ENCODE results near the gene TAS1R3.
"Not testable (repeated sequence)": the region's sequence is repeated elsewhere in the genome, so short reads cannot be mapped to it uniquely, and the experiment has no call there.

The TAS1R3 gene

DNA sequence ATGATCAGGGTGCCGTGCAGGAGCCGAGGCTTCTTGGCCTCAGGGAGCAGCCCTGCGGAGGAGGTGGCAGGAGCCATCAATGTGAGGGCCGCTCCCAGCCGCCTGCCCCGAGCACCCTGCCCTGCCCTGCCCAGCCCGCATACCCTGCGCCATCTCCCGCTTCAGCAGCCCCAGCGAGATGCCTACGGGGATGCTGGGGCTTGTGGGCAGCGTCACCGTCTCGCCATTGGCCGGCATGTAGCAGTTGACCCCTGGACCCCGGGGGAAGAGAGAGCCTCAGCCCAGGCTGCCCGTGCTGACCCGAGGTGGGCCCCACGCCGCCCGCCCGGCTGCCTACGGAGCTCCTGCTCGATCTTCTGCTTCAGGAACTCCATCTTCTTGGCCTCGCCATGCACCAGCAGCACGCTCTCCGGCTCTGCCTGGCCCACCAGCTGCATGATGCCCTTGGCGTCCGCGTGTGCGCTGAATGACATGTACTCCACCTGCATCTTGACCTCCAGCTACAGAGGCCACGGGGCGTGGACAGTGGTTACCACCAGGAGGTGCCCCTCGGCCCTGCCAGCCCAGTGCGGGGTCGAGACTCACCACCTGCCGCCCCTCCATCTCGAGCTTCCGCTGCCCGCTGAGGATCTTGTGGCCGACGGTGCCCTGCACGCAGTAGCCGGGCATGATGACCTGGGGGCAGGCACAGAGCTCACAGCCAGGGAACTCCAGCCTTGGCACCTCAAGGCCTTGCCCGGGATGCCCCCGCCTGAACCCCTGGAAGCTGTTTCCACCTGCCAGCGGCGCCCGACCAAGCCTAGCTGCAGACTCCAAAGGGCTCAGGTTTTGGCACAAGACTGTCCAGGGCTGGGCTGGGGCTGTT lies 18.4 kb upstream of the TAS1R3 start:
- no peaks in the 10 kb centered on the region for H3K9me3 ChIP-seq (ENCODE audit: control insufficient read depth, insufficient read depth, low read depth, low read length)
- H3K4me3 ChIP-seq (ENCODE audit: low read depth, low read length), result no peak overlapping the region
- peaks cover 25% of the 10 kb centered on the region for H3K4me1 ChIP-seq (ENCODE audit: control insufficient read depth, insufficient read depth, low read length)
- H3K27me3 ChIP-seq (ENCODE audit: control insufficient read depth, insufficient read depth, low read length), result no peaks in the 10 kb centered on the region
- no peak overlapping the region for H3K27ac ChIP-seq (ENCODE audit: low read depth, low read length)
- H3K36me3 ChIP-seq (ENCODE audit: control insufficient read depth, insufficient read depth, low read length), result peaks cover 60% of the 10 kb centered on the region
- H3K9ac ChIP-seq (ENCODE audit: low read length), result no peak overlapping the region

DNA sequence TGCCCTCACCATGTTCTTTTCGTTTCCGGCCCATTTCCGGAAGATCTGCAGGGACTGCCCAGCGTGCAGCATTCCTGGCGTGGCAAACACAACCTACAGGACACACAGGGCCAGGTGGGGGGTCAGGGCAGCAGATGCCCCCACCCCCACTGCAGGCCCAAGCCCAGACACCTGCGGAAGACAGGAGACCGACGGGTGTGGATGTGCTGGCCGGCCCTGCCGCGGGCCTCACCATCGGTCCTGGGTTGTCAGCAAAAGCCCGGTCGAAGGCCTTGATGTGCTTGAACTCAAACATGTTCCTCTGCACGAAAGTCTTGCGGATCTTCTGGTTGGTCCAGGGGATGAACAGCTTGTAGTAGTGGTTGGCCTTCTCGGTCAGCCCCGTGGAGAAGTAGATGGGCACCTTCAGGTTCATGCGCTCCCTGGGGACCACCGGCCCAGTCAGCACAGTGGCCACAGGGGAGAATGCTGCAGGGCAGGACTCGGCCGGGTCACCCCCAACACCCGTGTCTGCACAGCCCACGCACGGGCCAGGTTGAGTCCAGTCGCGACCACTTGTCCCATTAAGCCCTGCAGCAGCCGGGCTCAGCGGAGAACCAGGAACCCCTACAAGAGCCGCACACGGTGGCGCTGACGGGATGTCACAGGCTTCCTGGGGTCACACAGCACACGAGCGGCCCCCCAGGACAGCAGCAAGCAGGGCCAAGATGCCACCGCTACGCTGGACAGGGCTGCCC lies 17.4 kb upstream of the TAS1R3 start:
- Histone ChIP-seq H3K9ac (ENCODE audit: low read length) (no peak overlapping the region), H3K27me3 (ENCODE audit: control insufficient read depth, insufficient read depth, low read length) (no peaks in the 10 kb centered on the region), H3K4me3 (ENCODE audit: low read depth, low read length) (no peak overlapping the region), H3K9me3 (ENCODE audit: control insufficient read depth, insufficient read depth, low read depth, low read length) (no peaks in the 10 kb centered on the region), H3K27ac (ENCODE audit: low read depth, low read length) (no peak overlapping the region), H3K36me3 (ENCODE audit: control insufficient read depth, insufficient read depth, low read length) (peaks cover 67% of the 10 kb centered on the region), H3K4me1 (ENCODE audit: control insufficient read depth, insufficient read depth, low read length) (peaks cover 31% of the 10 kb centered on the region)

DNA sequence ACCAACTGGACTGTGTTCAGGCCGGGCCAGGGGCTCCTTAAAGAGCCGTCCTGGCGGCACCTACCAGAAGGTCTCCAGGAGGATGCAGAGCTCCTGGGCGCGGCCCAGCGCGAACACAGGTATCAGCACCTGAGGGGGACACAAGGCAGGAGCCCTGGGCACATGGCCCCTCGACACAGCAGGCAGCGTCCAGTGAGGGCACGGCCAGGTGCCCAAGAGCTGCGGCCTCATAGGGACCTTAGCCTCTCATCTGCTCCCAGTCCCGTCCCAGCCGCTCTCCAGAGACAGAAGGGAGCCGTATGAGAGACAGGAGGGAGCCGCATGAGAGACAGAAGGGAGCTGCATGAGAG lies 16.9 kb upstream of the TAS1R3 start:
- Histone ChIP-seq H3K4me3 (ENCODE audit: low read depth, low read length) (no peak overlapping the region), H3K36me3 (ENCODE audit: control insufficient read depth, insufficient read depth, low read length) (peaks cover 73% of the 10 kb centered on the region), H3K27me3 (ENCODE audit: control insufficient read depth, insufficient read depth, low read length) (no peaks in the 10 kb centered on the region), H3K9ac (ENCODE audit: low read length) (no peak overlapping the region), H3K9me3 (ENCODE audit: control insufficient read depth, insufficient read depth, low read depth, low read length) (no peaks in the 10 kb centered on the region), H3K4me1 (ENCODE audit: control insufficient read depth, insufficient read depth, low read length) (peaks cover 31% of the 10 kb centered on the region), H3K27ac (ENCODE audit: low read depth, low read length) (no peak overlapping the region)

DNA sequence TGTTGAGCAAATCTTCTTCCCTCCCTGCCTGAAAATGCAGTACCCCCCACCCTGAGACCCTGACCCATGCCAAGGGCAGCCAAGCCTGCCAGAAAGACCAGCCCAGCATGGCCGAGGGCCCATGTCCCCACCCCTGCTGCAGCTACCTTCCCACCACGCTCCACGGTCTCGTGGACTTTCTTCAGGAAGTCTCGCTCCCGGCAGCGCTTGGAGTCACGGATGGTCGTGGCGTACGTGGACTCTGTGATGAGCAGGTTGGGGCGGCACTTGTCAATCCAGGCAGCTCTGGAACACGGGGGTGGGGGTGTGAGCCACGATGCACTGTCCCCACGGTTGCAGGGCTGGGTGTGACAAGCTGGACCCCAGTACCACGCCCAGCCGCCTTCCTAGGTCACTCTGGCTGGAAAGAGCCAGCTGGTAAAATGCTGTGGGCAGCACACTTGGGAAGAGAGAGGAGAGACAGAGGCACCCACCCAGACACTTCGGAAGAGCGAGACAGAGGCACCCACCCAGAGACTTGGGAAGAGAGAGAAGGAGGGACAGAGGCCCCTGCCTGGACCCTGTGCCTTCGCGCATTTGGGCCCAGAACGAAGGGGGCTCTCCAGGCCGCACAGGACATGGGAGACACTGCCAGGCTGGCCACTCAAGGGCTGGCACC lies 16.3 kb upstream of the TAS1R3 start:
- Histone ChIP-seq H3K27ac (ENCODE audit: low read depth, low read length) (0 out of 2 replicates have a peak overlapping the region, but pooled peaks have one; percentile 27), H3K36me3 (ENCODE audit: control insufficient read depth, insufficient read depth, low read length) (peaks cover 78% of the 10 kb centered on the region), H3K9me3 (ENCODE audit: control insufficient read depth, insufficient read depth, low read depth, low read length) (no peaks in the 10 kb centered on the region), H3K4me1 (ENCODE audit: control insufficient read depth, insufficient read depth, low read length) (peaks cover 25% of the 10 kb centered on the region), H3K4me3 (ENCODE audit: low read depth, low read length) (no peak overlapping the region), H3K27me3 (ENCODE audit: control insufficient read depth, insufficient read depth, low read length) (no peaks in the 10 kb centered on the region), H3K9ac (ENCODE audit: low read length) (peak overlapping the region; percentile 50)

DNA sequence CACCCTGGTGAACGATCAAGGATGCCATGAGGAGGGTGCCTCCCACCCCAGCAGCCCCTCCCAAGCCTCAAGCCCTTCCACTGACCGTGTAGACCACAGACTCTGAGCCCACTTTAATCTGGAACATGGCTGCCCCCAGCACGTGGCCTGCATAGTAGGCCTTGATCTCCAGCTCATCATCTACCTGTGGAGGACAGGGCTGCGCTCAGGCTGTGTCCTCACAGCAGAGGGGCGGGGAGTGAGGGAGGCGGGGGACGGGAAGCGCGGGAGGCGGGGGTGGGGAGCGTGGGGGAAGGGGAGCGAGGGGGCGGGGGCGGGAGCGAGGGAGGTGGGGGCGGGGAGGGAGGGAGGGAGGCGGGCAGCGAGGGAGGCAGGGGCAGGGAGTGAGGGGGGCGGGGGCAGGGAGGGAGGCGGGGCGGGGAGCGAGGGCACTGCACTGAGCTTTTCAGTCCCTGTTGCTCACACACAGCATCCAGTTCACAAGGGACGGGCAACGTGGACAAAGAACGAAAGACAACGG lies 15.6 kb upstream of the TAS1R3 start:
- Histone ChIP-seq H3K27me3 (ENCODE audit: control insufficient read depth, insufficient read depth, low read length) (no peaks in the 10 kb centered on the region), H3K36me3 (ENCODE audit: control insufficient read depth, insufficient read depth, low read length) (peaks cover 78% of the 10 kb centered on the region), H3K4me1 (ENCODE audit: control insufficient read depth, insufficient read depth, low read length) (peaks cover 20% of the 10 kb centered on the region), H3K27ac (ENCODE audit: low read depth, low read length) (0 out of 2 replicates have a peak overlapping the region, but pooled peaks have one; percentile 27), H3K4me3 (ENCODE audit: low read depth, low read length) (no peak overlapping the region), H3K9me3 (ENCODE audit: control insufficient read depth, insufficient read depth, low read depth, low read length) (no peaks in the 10 kb centered on the region), H3K9ac (ENCODE audit: low read length) (peak overlapping the region; percentile 50)

DNA sequence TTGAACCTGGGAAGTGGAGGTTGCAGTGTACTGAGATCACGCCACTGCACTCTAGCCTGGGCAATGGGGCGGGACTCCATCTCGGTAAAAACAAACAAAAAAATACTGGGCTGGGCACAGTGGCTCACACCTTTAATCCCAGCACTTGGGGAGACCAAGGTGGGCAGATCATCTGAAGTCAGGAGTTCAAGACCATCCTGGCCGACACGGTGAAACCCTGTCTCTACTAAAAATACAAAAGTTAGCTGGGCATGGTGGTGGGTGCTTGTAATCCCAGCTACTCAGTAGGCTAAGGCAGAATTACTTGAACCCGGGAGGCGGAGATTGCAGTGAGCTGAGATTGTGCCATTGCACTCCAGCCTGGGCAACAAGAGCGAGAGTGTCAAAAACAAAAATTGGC lies 14.9 kb upstream of the TAS1R3 start:
- H3K4me3 ChIP-seq (ENCODE audit: low read depth, low read length); H3K27ac ChIP-seq (ENCODE audit: low read depth, low read length); H3K9me3 ChIP-seq (ENCODE audit: control insufficient read depth, insufficient read depth, low read depth, low read length); H3K9ac ChIP-seq (ENCODE audit: low read length); H3K27me3 ChIP-seq (ENCODE audit: control insufficient read depth, insufficient read depth, low read length): not testable (repeated sequence)
- peaks cover 20% of the 10 kb centered on the region for H3K4me1 ChIP-seq (ENCODE audit: control insufficient read depth, insufficient read depth, low read length)
- peaks cover 78% of the 10 kb centered on the region for H3K36me3 ChIP-seq (ENCODE audit: control insufficient read depth, insufficient read depth, low read length)

DNA sequence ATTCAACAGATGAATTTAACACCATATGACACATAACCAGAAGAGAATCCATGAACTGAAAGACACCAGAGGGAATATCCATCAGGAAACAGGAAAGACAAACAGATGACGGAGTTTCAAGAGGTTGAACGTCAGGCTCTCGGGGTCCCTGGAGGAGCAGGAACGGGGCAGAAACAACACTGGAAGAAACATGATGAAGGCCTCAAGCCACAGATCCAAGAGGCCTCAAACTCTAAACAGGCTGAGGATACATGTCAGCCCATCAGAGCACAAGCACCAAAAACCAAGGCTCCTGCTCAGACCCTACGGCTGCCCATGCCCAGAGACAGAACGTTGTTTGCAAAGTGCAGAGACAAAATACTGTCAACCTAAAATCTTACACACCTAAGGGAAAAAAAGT lies 13.7 kb upstream of the TAS1R3 start:
- Histone ChIP-seq H3K4me1 (ENCODE audit: control insufficient read depth, insufficient read depth, low read length) (peaks cover 20% of the 10 kb centered on the region), H3K27me3 (ENCODE audit: control insufficient read depth, insufficient read depth, low read length) (no peaks in the 10 kb centered on the region), H3K36me3 (ENCODE audit: control insufficient read depth, insufficient read depth, low read length) (peaks cover 70% of the 10 kb centered on the region), H3K4me3 (ENCODE audit: low read depth, low read length) (no peak overlapping the region), H3K9ac (ENCODE audit: low read length) (no peak overlapping the region), H3K27ac (ENCODE audit: low read depth, low read length) (no peak overlapping the region), H3K9me3 (ENCODE audit: control insufficient read depth, insufficient read depth, low read depth, low read length) (no peaks in the 10 kb centered on the region)

DNA sequence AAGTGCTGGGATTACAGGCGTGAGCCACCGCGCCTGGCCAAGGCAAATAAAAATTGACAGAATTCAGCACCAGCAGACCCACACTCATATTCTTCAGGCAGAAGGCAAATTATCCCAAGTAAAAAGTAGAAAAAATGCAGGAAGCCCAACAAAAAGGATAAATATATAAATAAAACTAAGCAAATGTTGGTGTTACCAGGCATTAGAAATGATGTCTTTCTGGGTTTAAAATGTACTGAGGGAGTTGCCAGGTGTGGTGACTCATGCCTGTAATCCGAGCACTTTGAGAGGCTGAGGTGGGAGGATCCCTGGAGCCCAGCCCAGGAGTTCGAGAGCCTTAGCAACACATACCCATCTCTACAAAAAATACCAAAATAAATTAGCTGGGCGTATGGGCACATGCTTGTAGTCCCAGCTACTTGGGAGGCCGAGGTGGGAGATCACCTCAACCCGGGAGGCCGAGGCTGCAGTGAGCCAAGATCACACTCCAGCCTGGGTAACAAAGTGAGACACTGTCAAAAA lies 12.9 kb upstream of the TAS1R3 start:
- Histone ChIP-seq H3K9ac (ENCODE audit: low read length) (no peak overlapping the region), H3K9me3 (ENCODE audit: control insufficient read depth, insufficient read depth, low read depth, low read length) (no peaks in the 10 kb centered on the region), H3K27me3 (ENCODE audit: control insufficient read depth, insufficient read depth, low read length) (no peaks in the 10 kb centered on the region), H3K27ac (ENCODE audit: low read depth, low read length) (no peak overlapping the region), H3K4me1 (ENCODE audit: control insufficient read depth, insufficient read depth, low read length) (peaks cover 20% of the 10 kb centered on the region), H3K4me3 (ENCODE audit: low read depth, low read length) (no peak overlapping the region), H3K36me3 (ENCODE audit: control insufficient read depth, insufficient read depth, low read length) (peaks cover 62% of the 10 kb centered on the region)

DNA sequence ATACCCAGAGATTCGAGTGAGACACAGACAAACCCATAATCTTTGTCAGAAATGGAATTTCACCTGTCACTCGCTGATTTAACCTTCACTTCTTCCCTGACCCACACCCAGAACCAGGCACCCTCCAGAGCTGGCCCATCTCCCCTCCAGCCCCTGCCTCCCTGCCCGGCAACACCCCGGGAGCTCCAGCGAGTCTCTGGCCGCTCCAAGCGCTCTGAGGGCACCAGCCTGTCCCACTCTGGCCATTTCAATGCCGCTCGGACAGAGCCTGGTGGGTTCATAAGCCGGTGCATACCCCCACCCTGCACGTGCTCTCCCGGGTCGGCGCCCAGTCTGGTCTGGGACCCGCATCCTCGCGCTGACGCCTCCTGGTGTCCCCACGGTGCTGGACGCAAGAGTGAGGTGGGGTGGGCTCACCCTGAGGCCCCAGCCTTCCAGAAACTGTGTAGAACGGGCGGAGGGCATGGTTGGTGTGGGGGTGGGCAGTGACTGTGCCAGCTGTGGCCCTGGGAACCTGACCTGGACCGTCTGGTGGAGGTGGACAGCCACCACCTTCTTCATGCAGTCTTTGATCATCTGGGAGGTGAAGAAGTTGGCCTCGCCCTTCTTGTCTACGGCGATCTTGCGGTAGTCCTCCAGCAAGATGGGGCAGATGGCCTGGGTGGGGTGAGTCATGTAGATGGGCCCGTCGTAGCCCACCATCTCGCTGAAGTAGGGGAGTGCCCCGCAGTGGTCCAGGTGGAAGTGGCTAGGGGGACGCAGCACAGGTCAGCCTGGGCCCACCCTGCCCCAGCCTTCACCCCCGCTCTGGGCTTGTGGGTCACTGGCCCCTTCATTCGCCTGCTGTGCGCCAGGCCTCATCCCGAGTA lies 12.1 kb upstream of the TAS1R3 start:
- H3K27ac ChIP-seq (ENCODE audit: low read depth, low read length), result no peak overlapping the region
- H3K4me1 ChIP-seq (ENCODE audit: control insufficient read depth, insufficient read depth, low read length), result peaks cover 20% of the 10 kb centered on the region
- peaks cover 54% of the 10 kb centered on the region for H3K36me3 ChIP-seq (ENCODE audit: control insufficient read depth, insufficient read depth, low read length)
- H3K9me3 ChIP-seq (ENCODE audit: control insufficient read depth, insufficient read depth, low read depth, low read length), result no peaks in the 10 kb centered on the region
- H3K27me3 ChIP-seq (ENCODE audit: control insufficient read depth, insufficient read depth, low read length), result no peaks in the 10 kb centered on the region
- no peak overlapping the region for H3K9ac ChIP-seq (ENCODE audit: low read length)
- no peak overlapping the region for H3K4me3 ChIP-seq (ENCODE audit: low read depth, low read length)

DNA sequence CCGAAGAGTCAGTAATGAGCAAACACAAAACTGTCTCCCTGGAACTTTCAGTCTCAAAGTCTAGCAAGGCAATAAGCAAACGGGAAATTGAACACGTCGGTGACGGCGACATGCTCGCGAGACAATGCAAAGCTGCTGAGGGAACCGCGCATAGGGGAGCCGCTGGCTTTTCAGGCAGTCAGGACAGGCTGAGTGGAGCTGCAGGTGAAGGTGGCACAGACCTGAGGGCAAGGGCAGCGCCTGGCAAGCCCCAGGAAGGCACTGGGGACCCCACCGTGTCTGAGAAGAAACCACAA lies 11.5 kb upstream of the TAS1R3 start:
- Histone ChIP-seq H3K27ac (ENCODE audit: low read depth, low read length) (no peak overlapping the region), H3K36me3 (ENCODE audit: control insufficient read depth, insufficient read depth, low read length) (peaks cover 48% of the 10 kb centered on the region), H3K9ac (ENCODE audit: low read length) (no peak overlapping the region)

More for the DNA sequence above, 11.5 kb upstream of the TAS1R3 start:
- H3K4me3 ChIP-seq (ENCODE audit: low read depth, low read length), result no peak overlapping the region
- H3K4me1 ChIP-seq (ENCODE audit: control insufficient read depth, insufficient read depth, low read length), result peaks cover 20% of the 10 kb centered on the region
- no peaks in the 10 kb centered on the region for H3K9me3 ChIP-seq (ENCODE audit: control insufficient read depth, insufficient read depth, low read depth, low read length)
- no peaks in the 10 kb centered on the region for H3K27me3 ChIP-seq (ENCODE audit: control insufficient read depth, insufficient read depth, low read length)

Measured in HUES6 (cell line).